Peyer's patch (tissue), 4 donors: ENCODE measurements around the gene RBM23. TPM values are rescaled to one million over a fixed set of nuclear protein-coding genes. Genes with fewer than 3 reads are reported as not detected.
A peak's percentile ranks its signal among the peaks of the same experiment; 100 is the strongest.

Source experiments
- DNase-seq, 3 donors: peaks; one replicate each; pipeline ENCODE4 v3.0.0-alpha.2; 2017 to 2019
- H3K27ac ChIP-seq, 4 donors: fragments of 200-600 bp; sonication (generic); one replicate each; pipeline ENCODE4 v1.5.1; 2016 to 2019
- H3K27me3 ChIP-seq, 2 donors: fragments of 200-600 bp; sonication (generic); one replicate each; pipeline ENCODE4 v1.5.1; 2019
- H3K36me3 ChIP-seq, 3 donors: fragments of 200-600 bp; sonication (generic); one replicate each; pipeline ENCODE4 v1.5.1; 2016 to 2019
- H3K4me1 ChIP-seq, 4 donors: fragments of 200-600 bp; sonication (generic); one replicate each; pipeline ENCODE4 v1.5.1; 2016 to 2019
- H3K4me3 ChIP-seq, 4 donors: fragments of 200-600 bp; sonication (generic); 1 replicate in 3 of 4; 2 replicates in 1 of 4; pipeline ENCODE4 v1.5.1; 2016 to 2019; ENCODE audit warnings: mild to moderate bottlenecking in 1 of 4
- H3K9me3 ChIP-seq, 4 donors: fragments of 200-600 bp; sonication (generic); one replicate each; pipeline ENCODE4 v1.5.1; 2016 to 2019; ENCODE audit warnings: mild to moderate bottlenecking in 1 of 4
- POLR2A ChIP-seq, 2 donors: fragments of 450-650 bp; IDR thresholded peaks; one replicate each; pipeline ENCODE4 v1.5.1; 2017; ENCODE audit warnings: antibody characterized with exemption in 2 of 2, mild to moderate bottlenecking in 2 of 2, moderate library complexity in 2 of 2
- total RNA-seq, 4 donors: library from RNA; depleted of rRNA; stranded (reverse); fragments of >200 nt; gene quantifications; one replicate each; pipeline ENCODE4 v1.1.0, GENCODE V29; 2016
- TF ChIP-seq, protein P1 (sequence below), 6 experiments: fragments of 450-650 bp in 4 of 6; fragments of 200-600 bp in 2 of 6; sonication (generic) in 1 of 6; IDR thresholded peaks; one replicate each; pipeline ENCODE4 v1.5.1; 2017 to 2019; ENCODE audit warnings: antibody characterized with exemption in 6 of 6, mild to moderate bottlenecking in 3 of 6, moderate library complexity in 1 of 6

The RBM23 gene
- total RNA-seq, 4 donors from 2014 or later, result 84.4 to 155 (median 116) TPM

DNA sequence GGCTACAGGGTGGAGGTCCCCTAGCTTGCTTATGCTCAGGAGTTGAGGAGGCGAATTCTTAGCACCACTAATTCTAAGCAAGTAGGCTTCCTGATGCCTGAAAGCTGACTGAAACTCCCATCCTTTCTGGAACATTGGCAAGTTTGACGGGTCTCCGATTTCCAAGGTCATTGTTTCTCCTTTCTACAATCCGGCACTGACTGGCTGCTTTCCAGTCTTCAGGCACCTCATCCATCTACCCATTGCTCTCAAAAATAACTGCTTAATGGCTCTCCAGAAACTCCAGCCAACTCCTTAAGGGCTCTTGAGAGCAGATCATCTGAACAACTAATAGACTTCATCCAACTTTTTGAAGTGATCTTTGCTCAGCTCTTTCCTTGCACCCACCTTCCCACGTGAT is 22.6 kb downstream of the RBM23 start:
- DNase-seq, result peak in 1 of 3 donors; percentile 0
- no peaks in the 10 kb centered on the region for H3K9me3 ChIP-seq
- no peaks in the 10 kb centered on the region for H3K27me3 ChIP-seq
- H3K4me1 ChIP-seq, result no peaks in the 10 kb centered on the region
- H3K4me3 ChIP-seq, result no peak overlapping the region
- peaks cover 0 to 11% (median 0%) of the 10 kb centered on the region in 3 donors for H3K36me3 ChIP-seq
- TF ChIP-seq POLR2A (IDR thresholded peaks at IDR 0.05), result no peak
- TF ChIP-seq, protein P1, sequence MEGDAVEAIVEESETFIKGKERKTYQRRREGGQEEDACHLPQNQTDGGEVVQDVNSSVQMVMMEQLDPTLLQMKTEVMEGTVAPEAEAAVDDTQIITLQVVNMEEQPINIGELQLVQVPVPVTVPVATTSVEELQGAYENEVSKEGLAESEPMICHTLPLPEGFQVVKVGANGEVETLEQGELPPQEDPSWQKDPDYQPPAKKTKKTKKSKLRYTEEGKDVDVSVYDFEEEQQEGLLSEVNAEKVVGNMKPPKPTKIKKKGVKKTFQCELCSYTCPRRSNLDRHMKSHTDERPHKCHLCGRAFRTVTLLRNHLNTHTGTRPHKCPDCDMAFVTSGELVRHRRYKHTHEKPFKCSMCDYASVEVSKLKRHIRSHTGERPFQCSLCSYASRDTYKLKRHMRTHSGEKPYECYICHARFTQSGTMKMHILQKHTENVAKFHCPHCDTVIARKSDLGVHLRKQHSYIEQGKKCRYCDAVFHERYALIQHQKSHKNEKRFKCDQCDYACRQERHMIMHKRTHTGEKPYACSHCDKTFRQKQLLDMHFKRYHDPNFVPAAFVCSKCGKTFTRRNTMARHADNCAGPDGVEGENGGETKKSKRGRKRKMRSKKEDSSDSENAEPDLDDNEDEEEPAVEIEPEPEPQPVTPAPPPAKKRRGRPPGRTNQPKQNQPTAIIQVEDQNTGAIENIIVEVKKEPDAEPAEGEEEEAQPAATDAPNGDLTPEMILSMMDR (IDR thresholded peaks at IDR 0.05), result no peak
- no peak overlapping the region for H3K27ac ChIP-seq

DNA sequence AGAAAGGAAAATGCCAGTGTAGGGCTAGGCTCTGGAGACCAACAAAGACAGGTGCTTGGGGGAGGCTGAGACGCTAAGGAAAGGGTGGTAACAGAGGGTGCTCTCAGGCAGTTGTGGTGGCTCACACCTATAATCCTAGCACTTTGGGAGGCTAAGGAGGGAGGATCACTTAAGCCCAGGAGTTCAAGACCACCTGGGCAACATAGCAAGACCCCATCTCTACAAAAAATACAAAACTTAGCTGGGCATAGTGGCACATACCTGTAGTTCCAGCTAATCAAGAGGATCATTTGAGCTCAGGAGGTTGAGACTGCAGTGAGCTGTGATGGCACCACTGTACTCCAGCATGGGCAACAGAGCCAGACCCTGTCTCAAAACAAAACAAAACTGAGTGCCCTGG is 23.5 kb downstream of the RBM23 start:
- no peak for DNase-seq
- no peaks in the 10 kb centered on the region for H3K9me3 ChIP-seq
- no peaks in the 10 kb centered on the region for H3K27me3 ChIP-seq
- TF ChIP-seq POLR2A (IDR thresholded peaks at IDR 0.05), result no peak
- TF ChIP-seq, protein P1 (IDR thresholded peaks at IDR 0.05), result no peak
- H3K4me1 ChIP-seq, result no peaks in the 10 kb centered on the region
- peaks cover 0 to 2% (median 0%) of the 10 kb centered on the region in 3 donors for H3K36me3 ChIP-seq
- no peak overlapping the region for H3K27ac ChIP-seq
- no peak overlapping the region for H3K4me3 ChIP-seq

DNA sequence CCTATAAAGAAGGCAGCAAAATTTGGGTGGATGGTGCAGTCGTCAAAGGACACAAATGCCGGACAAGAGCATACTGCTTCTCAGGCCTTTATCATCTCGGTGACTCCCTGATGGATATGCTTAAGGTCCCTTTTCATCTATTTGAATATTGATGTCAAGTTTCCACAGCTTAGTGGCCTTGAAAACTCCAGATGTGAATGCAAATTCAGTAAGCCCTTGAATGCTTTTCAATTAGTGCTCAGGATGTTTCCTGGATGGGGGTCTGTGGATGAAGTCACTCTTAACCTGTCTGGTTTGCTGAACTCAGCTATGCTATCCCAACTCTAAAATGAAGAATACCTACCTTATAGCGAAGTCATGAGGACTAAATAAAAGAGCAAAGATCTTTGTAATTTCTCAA is 25.2 kb downstream of the RBM23 start:
- Histone ChIP-seq H3K27ac (no peak overlapping the region), H3K27me3 (no peaks in the 10 kb centered on the region), H3K9me3 (no peaks in the 10 kb centered on the region), H3K36me3 (no peaks in the 10 kb centered on the region), H3K4me3 (no peak overlapping the region), H3K4me1 (no peaks in the 10 kb centered on the region)
- TF ChIP-seq POLR2A (IDR thresholded peaks at IDR 0.05), result no peak
- TF ChIP-seq, protein P1 (IDR thresholded peaks at IDR 0.05), result no peak
- DNase-seq, result no peak

DNA sequence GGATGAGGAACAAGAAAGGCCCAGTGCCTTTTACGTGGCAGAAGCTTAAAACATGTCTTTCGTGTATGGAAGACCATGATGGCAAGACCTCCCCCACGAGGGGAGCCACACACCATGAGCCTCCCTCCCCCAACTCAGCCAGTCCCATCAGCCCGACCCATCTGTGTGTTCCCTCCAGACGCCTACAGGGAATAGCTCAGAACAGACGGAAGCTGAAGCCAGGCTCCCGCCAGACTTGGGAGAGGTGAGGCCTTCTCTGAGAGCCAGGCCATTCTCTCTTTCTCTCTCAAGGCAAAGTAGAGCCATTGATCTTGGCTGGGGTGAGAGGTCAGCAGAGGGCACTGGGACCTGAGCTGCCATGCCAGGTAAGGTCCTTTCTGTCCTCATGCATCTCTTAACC is 26.5 kb downstream of the RBM23 start:
- Histone ChIP-seq H3K27me3 (no peaks in the 10 kb centered on the region), H3K4me3 (no peak overlapping the region), H3K9me3 (no peaks in the 10 kb centered on the region), H3K4me1 (peaks cover 0 to 10% (median 2%) of the 10 kb centered on the region in 4 donors), H3K27ac (no peak overlapping the region), H3K36me3 (no peaks in the 10 kb centered on the region)
- peak in 1 of 3 donors; percentile 21 for DNase-seq
- TF ChIP-seq POLR2A (IDR thresholded peaks at IDR 0.05), result no peak
- TF ChIP-seq, protein P1 (IDR thresholded peaks at IDR 0.05), result no peak

DNA sequence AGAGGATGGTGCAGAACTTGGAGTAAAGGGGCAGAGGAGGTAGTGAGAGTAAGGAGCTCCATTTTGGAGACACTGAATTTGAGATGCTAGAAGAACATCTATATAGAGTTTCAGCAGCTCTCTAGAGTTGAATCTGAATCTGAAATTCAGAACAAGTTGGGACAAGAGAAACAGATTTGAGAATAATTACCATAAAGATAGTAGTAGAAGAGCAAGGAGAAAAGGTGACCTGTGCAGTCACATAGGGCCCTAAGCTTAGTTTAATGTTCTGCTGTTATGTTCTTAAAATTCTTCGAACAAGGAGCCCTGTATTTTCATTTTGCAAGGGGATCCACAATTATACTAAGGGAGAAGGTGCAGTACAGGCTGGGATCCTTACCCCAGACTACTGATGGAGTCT is 28.5 kb downstream of the RBM23 start:
- H3K9me3 ChIP-seq, result no peaks in the 10 kb centered on the region
- DNase-seq, result no peak
- no peak overlapping the region for H3K4me3 ChIP-seq
- peaks cover 0 to 24% (median 4%) of the 10 kb centered on the region in 4 donors for H3K4me1 ChIP-seq
- no peak overlapping the region for H3K27ac ChIP-seq
- H3K36me3 ChIP-seq, result no peaks in the 10 kb centered on the region
- no peak for TF ChIP-seq POLR2A (IDR thresholded peaks at IDR 0.05)
- TF ChIP-seq, protein P1 (IDR thresholded peaks at IDR 0.05), result no peak
- H3K27me3 ChIP-seq, result no peaks in the 10 kb centered on the region

DNA sequence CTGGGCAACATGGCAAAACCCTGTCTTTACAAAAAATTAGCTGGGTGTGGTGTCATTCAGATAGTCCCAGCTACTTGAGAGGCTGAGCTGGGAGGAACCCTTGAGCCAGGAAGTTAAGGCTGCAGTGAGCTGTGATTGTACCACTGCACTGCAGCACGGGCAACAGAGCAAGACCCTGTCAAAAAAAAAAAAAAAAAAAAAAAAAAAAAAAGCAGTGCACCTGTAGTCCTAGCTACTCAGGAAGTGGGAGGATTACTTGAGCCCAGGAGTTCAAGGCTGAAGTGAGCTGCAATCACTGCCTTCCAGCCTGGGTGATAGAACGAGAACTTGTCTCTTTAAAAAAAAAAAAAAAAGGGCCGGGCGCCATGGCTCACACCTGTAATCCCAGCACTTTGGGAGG is 30.3 kb downstream of the RBM23 start:
- Histone ChIP-seq H3K27ac (peak overlapping the region in 3 of 4 donors; percentile 69 to 86 (median 75)), H3K4me1 (peaks cover 0 to 34% (median 4%) of the 10 kb centered on the region in 4 donors), H3K9me3 (no peaks in the 10 kb centered on the region), H3K4me3 (no peak overlapping the region), H3K36me3 (no peaks in the 10 kb centered on the region), H3K27me3 (no peaks in the 10 kb centered on the region)
- peak in 2 of 3 donors; percentile 55 to 76 for DNase-seq
- no peak for TF ChIP-seq POLR2A (IDR thresholded peaks at IDR 0.05)
- TF ChIP-seq, protein P1 (IDR thresholded peaks at IDR 0.05), result no peak
